H9 (cell line): Measurements from ENCODE around the gene MFRP. TPM values are rescaled to one million over a fixed set of nuclear protein-coding genes. Genes with fewer than 3 reads are reported as not detected.

ENCODE experiments used
- DNase-seq: peaks from one replicate; pipeline ENCODE4 v3.0.0-alpha.2; 2017
- H2AFZ ChIP-seq: one replicate; pipeline ENCODE4 v1.6.1; 2013; ENCODE audit warnings: mild to moderate bottlenecking, low read length, control low read depth, moderate library complexity
- H2AK5ac ChIP-seq: 2 replicates; pipeline ENCODE4 v1.6.1; 2013; ENCODE audit warnings: low read length, control low read depth, mixed read lengths; ENCODE audit not compliant: insufficient read length
- H2BK120ac ChIP-seq: one replicate; pipeline ENCODE4 v1.6.1; 2013; ENCODE audit warnings: low read depth, mild to moderate bottlenecking, low read length, control low read depth, inconsistent platforms; ENCODE audit not compliant: poor library complexity, severe bottlenecking
- H2BK12ac ChIP-seq: 2 replicates; pipeline ENCODE4 v1.6.1; 2013; ENCODE audit warnings: low read length, control low read depth, mixed read lengths, low read depth; ENCODE audit not compliant: insufficient read length
- H2BK15ac ChIP-seq: 2 replicates; pipeline ENCODE4 v1.6.1; 2013; ENCODE audit warnings: low read depth, low read length, control low read depth
- H2BK20ac ChIP-seq: one replicate; pipeline ENCODE4 v1.6.1; 2013; ENCODE audit warnings: low read depth, mild to moderate bottlenecking, low read length, control low read depth, inconsistent platforms; ENCODE audit not compliant: poor library complexity, severe bottlenecking
- H2BK5ac ChIP-seq: 2 replicates; pipeline ENCODE4 v1.6.1; 2013; ENCODE audit warnings: low read length, control low read depth, mixed read lengths; ENCODE audit not compliant: insufficient read length
- H3K14ac ChIP-seq: 2 replicates; pipeline ENCODE4 v1.6.1; 2013; ENCODE audit warnings: low read length, control low read depth; ENCODE audit not compliant: insufficient read depth
- H3K18ac ChIP-seq: 2 replicates; pipeline ENCODE4 v1.6.1; 2013; ENCODE audit warnings: low read depth, mild to moderate bottlenecking, mixed read lengths, low read length, control low read depth; ENCODE audit not compliant: insufficient read length
- H3K23ac ChIP-seq: 2 replicates; pipeline ENCODE4 v1.6.1; 2013; ENCODE audit warnings: low read length, control low read depth, mixed read lengths, low read depth; ENCODE audit not compliant: insufficient read length
- H3K23me2 ChIP-seq: 2 replicates; pipeline ENCODE4 v1.6.1; 2013; ENCODE audit warnings: low read depth, mild to moderate bottlenecking, mixed read lengths, low read length, control low read depth; ENCODE audit not compliant: insufficient read length, poor library complexity, severe bottlenecking
- H3K27ac ChIP-seq: 2 replicates; pipeline ENCODE4 v1.5.1; 2013; ENCODE audit warnings: low read length, control low read depth, mixed read lengths, low read depth; ENCODE audit not compliant: insufficient read length
- H3K27me3 ChIP-seq: 2 replicates; pipeline ENCODE4 v1.6.1; 2013; ENCODE audit warnings: low read length, control low read depth, inconsistent platforms; ENCODE audit not compliant: insufficient read depth
- H3K4ac ChIP-seq: 2 replicates; pipeline ENCODE4 v1.6.1; 2013; ENCODE audit warnings: low read depth, mild to moderate bottlenecking, control low read depth, inconsistent platforms, low read length, moderate library complexity
- H3K4me1 ChIP-seq: 2 replicates; pipeline ENCODE4 v1.6.1; 2013; ENCODE audit warnings: low read length, control low read depth, inconsistent platforms; ENCODE audit not compliant: insufficient read depth
- H3K4me2 ChIP-seq: 2 replicates; pipeline ENCODE4 v1.6.1; 2013; ENCODE audit warnings: low read length, control low read depth, mixed read lengths; ENCODE audit not compliant: insufficient read length, insufficient read depth
- H3K56ac ChIP-seq: 2 replicates; pipeline ENCODE4 v1.6.1; 2013; ENCODE audit warnings: low read depth, mild to moderate bottlenecking, mixed read lengths, low read length, control low read depth; ENCODE audit not compliant: insufficient read length
- H3K79me1 ChIP-seq: 2 replicates; pipeline ENCODE4 v1.6.1; 2013; ENCODE audit warnings: low read depth, mild to moderate bottlenecking, moderate library complexity, low read length, control low read depth, inconsistent platforms; ENCODE audit not compliant: insufficient read depth, poor library complexity, severe bottlenecking
- H3K79me2 ChIP-seq: 2 replicates; pipeline ENCODE4 v1.6.1; 2013; ENCODE audit warnings: low read length, control low read depth, inconsistent platforms; ENCODE audit not compliant: insufficient read depth
- H3K9ac ChIP-seq: 2 replicates; pipeline ENCODE4 v1.6.1; 2013; ENCODE audit warnings: low read length, control low read depth, mixed read lengths; ENCODE audit not compliant: insufficient read length; ENCODE audit errors: extremely low read depth
- H3K9me3 ChIP-seq: one replicate; pipeline ENCODE4 v1.6.1; 2013; ENCODE audit warnings: low read depth, low read length, inconsistent platforms; ENCODE audit not compliant: control insufficient read depth
- H3T11ph ChIP-seq: one replicate; pipeline ENCODE4 v1.6.1; 2013; ENCODE audit warnings: mild to moderate bottlenecking, low read length, control low read depth, inconsistent platforms
- H4K20me1 ChIP-seq: one replicate; pipeline ENCODE4 v1.6.1; 2013; ENCODE audit not compliant: control insufficient read depth, insufficient read length, insufficient read depth
- H4K5ac ChIP-seq: 2 replicates; pipeline ENCODE4 v1.6.1; 2013; ENCODE audit warnings: low read depth, mild to moderate bottlenecking, mixed read lengths, low read length, control low read depth; ENCODE audit not compliant: insufficient read length
- H4K8ac ChIP-seq: replicated peaks from 2 replicates; pipeline ENCODE4 v1.6.1; 2013; ENCODE audit warnings: low read length, control low read depth, mixed read lengths, low read depth; ENCODE audit not compliant: insufficient read length
- H4K91ac ChIP-seq: 2 replicates; pipeline ENCODE4 v1.6.1; 2013; ENCODE audit warnings: low read depth, mild to moderate bottlenecking, moderate library complexity, mixed read lengths, low read length, control low read depth; ENCODE audit not compliant: insufficient read length
- H3K27ac Mint-ChIP-seq, 3 experiments: 2 replicates in 2 of 3; 3 replicates in 1 of 3; pipeline ENCODE4 v1.8.0; 2020 to 2021; ENCODE audit warnings: mixed read lengths in 3 of 3, mild to moderate bottlenecking in 1 of 3, moderate library complexity in 1 of 3
- H3K27me3 Mint-ChIP-seq: 2 replicates; pipeline ENCODE4 v1.8.0; 2021; ENCODE audit warnings: low read depth, mild to moderate bottlenecking, moderate library complexity, mixed read lengths
- H3K36me3 Mint-ChIP-seq, 3 experiments: 2 replicates in 2 of 3; 3 replicates in 1 of 3; pipeline ENCODE4 v1.8.0; 2020 to 2021; ENCODE audit warnings: low read depth in 3 of 3, mixed read lengths in 3 of 3; ENCODE audit not compliant: insufficient read depth in 1 of 3
- H3K4me1 Mint-ChIP-seq, 2 experiments: 2 replicates each; pipeline ENCODE4 v1.8.0; 2020; ENCODE audit warnings: mixed read lengths in 2 of 2
- H3K4me3 Mint-ChIP-seq, 2 experiments: 2 replicates in 1 of 2; 3 replicates in 1 of 2; pipeline ENCODE4 v1.8.0; 2020 to 2021; ENCODE audit warnings: mild to moderate bottlenecking in 2 of 2, mixed read lengths in 2 of 2, moderate library complexity in 1 of 2
- H3K9me3 Mint-ChIP-seq, 2 experiments: 2 replicates in 1 of 2; 3 replicates in 1 of 2; pipeline ENCODE4 v1.8.0; 2020; ENCODE audit warnings: mild to moderate bottlenecking in 2 of 2, mixed read lengths in 2 of 2, moderate library complexity in 1 of 2
- CTCF ChIP-seq: fragments of 200-600 bp; sonication (generic); conservative IDR thresholded peaks from 3 replicates; pipeline ENCODE4 v1.8.0; 2021; ENCODE audit warnings: antibody characterized with exemption, mild to moderate bottlenecking
- WGBS: extraction: QIAGEN DNeasy Blood & Tissue Kit; methylation state at CpG from one replicate; pipeline ENCODE4 v1.1.7; 2013; ENCODE audit warnings: missing lambda C conversion rate, low lambda C conversion rate, mixed read lengths; ENCODE audit not compliant: insufficient read length; ENCODE audit errors: extremely low coverage; 5-methylcytosine and 5-hydroxymethylcytosine counted together
- total RNA-seq: library from RNA; stranded (reverse); gene quantifications from 2 replicates; pipeline ENCODE4 v1.2.1, GENCODE V29; 2021

MFRP gene
- total RNA-seq, 1 experiment from 2014 or later: not detected

- no peak overlapping the region for H2AK5ac ChIP-seq
- no peak overlapping the region for H3K23ac ChIP-seq
- no CpG with 5 or more reads among the region's 14 CpGs for WGBS
- no peaks in the 10 kb centered on the region for H3K9me3 ChIP-seq
- H2BK20ac ChIP-seq: no peak overlapping the region
- no peak overlapping the region for H2AFZ ChIP-seq
- H4K91ac ChIP-seq: no peak overlapping the region
- H4K8ac ChIP-seq: no peak overlapping the region
- no peak for TF ChIP-seq CTCF
- H2BK120ac ChIP-seq: no peak overlapping the region
- no peak for DNase-seq
- no peak overlapping the region for H3K4me3 Mint-ChIP-seq
- H3K18ac ChIP-seq: no peak overlapping the region
- H2BK15ac ChIP-seq: no peak overlapping the region
- no peak overlapping the region for H2BK12ac ChIP-seq
- H3K27me3 Mint-ChIP-seq: peaks cover 79% of the 10 kb centered on the region
- H3K4me2 ChIP-seq: no peak overlapping the region
- H3K79me1 ChIP-seq: no peaks in the 10 kb centered on the region
- no peak overlapping the region for H3K14ac ChIP-seq
- peaks cover 15% of the 10 kb centered on the region for H3K23me2 ChIP-seq
- no peaks in the 10 kb centered on the region; a peak in 1 of 7 replicates for H3K36me3 Mint-ChIP-seq
- no peak overlapping the region for H3K9ac ChIP-seq
- no peaks in the 10 kb centered on the region; the same call in 1 of the 2 replicates for H3K4me1 ChIP-seq
- H3K9me3 Mint-ChIP-seq: no peaks in the 10 kb centered on the region; a peak in 1 of 5 replicates
- H3K4ac ChIP-seq: no peak overlapping the region
- no peaks in the 10 kb centered on the region for H3K79me2 ChIP-seq
- H2BK5ac ChIP-seq: no peak overlapping the region
- H3T11ph ChIP-seq: no peak overlapping the region
- peaks cover 10% of the 10 kb centered on the region; the same call in 1 of the 2 replicates for H3K27me3 ChIP-seq
- no peak overlapping the region for H3K27ac ChIP-seq
- no peaks in the 10 kb centered on the region for H4K20me1 ChIP-seq
- H3K27ac Mint-ChIP-seq: no peak overlapping the region
- H3K4me1 Mint-ChIP-seq: peaks cover 9 to 23% of the 10 kb centered on the region in 2 experiments
- no peak overlapping the region for H4K5ac ChIP-seq
- H3K56ac ChIP-seq: no peak overlapping the region
These were observed 2.1 kb downstream of the MFRP start for GRCh38 chr11:119344291-119345010.
